Liver (tissue), 9 donors: ENCODE data around the gene POLDIP3. TPM values are rescaled to one million over a fixed set of nuclear protein-coding genes. Genes with fewer than 3 reads are reported as not detected.

Experiments used
- DNase-seq: peaks from one replicate; pipeline ENCODE4 v3.0.0-alpha.2; 2017; ENCODE audit warnings: low spot score
- H3K27ac ChIP-seq, 2 donors: one replicate each; pipeline ENCODE4 v1.7.0; 2013; ENCODE audit warnings: inconsistent platforms in 2 of 2, low read length in 2 of 2, control low read depth in 1 of 2, low read depth in 1 of 2, mild to moderate bottlenecking in 1 of 2
- H3K27me3 ChIP-seq, 4 donors: one replicate each; pipeline versions ENCODE4 v1.6.1 to v1.7.0; 2013; ENCODE audit warnings: low read length in 3 of 4, inconsistent platforms in 1 of 4, mild to moderate bottlenecking in 1 of 4, moderate library complexity in 1 of 4; ENCODE audit not compliant: control insufficient read depth in 4 of 4, insufficient read depth in 4 of 4
- H3K36me3 ChIP-seq, 4 donors: one replicate each; pipeline versions ENCODE4 v1.6.1 to v1.7.0; 2013; ENCODE audit warnings: low read length in 3 of 4, mild to moderate bottlenecking in 3 of 4, low read depth in 1 of 4, moderate library complexity in 1 of 4; ENCODE audit not compliant: control insufficient read depth in 4 of 4, insufficient read depth in 3 of 4
- H3K4me1 ChIP-seq, 4 donors: one replicate each; pipeline versions ENCODE4 v1.6.1 to v1.7.0; 2013; ENCODE audit warnings: low read length in 3 of 4, mild to moderate bottlenecking in 3 of 4, moderate library complexity in 1 of 4; ENCODE audit not compliant: control insufficient read depth in 4 of 4, insufficient read depth in 4 of 4
- H3K4me3 ChIP-seq, 3 donors: one replicate each; pipeline versions ENCODE4 v1.6.1 to v1.7.0; 2013; ENCODE audit warnings: low read length in 3 of 3, control low read depth in 1 of 3, low read depth in 1 of 3, mild to moderate bottlenecking in 1 of 3
- H3K9ac ChIP-seq, 2 donors: one replicate each; pipeline ENCODE4 v1.7.0; 2013; ENCODE audit warnings: low read length in 2 of 2, mild to moderate bottlenecking in 2 of 2, moderate library complexity in 2 of 2, control low read depth in 1 of 2, low read depth in 1 of 2
- H3K9me3 ChIP-seq, 4 donors: one replicate each; pipeline versions ENCODE4 v1.6.1 to v1.7.0; 2013; ENCODE audit warnings: low read length in 3 of 4; ENCODE audit not compliant: control insufficient read depth in 4 of 4
- ATF3 ChIP-seq: IDR thresholded peaks from 2 replicates; pipeline ENCODE4 v1.6.1; 2016; ENCODE audit warnings: antibody characterized with exemption
- CTCF ChIP-seq: fragments of 150-350 bp; IDR thresholded peaks from 2 replicates; pipeline ENCODE4 v1.5.1; 2017; ENCODE audit warnings: improper control_type of control experiment, low read depth, low read length; ENCODE audit not compliant: missing input control
- FOXA1 ChIP-seq: IDR thresholded peaks from 2 replicates; pipeline ENCODE4 v1.6.1; 2016; ENCODE audit warnings: antibody characterized with exemption
- FOXA2 ChIP-seq: IDR thresholded peaks from 2 replicates; pipeline ENCODE4 v1.6.1; 2016; ENCODE audit warnings: antibody characterized with exemption
- GABPA ChIP-seq, 2 donors: IDR thresholded peaks in 1 of 2; conservative IDR thresholded peaks in 1 of 2; 2 replicates each; pipeline ENCODE4 v1.6.1; 2016; ENCODE audit warnings: antibody characterized with exemption in 2 of 2, mild to moderate bottlenecking in 1 of 2, moderate library complexity in 1 of 2
- HNF4A ChIP-seq, 2 donors: conservative IDR thresholded peaks; 2 replicates each; pipeline ENCODE4 v1.6.1; 2016; ENCODE audit warnings: antibody characterized with exemption in 2 of 2, mild to moderate bottlenecking in 2 of 2
- HNF4G ChIP-seq: IDR thresholded peaks from 2 replicates; pipeline ENCODE4 v1.6.1; 2016; ENCODE audit warnings: antibody characterized with exemption
- JUND ChIP-seq, 2 donors: IDR thresholded peaks; 2 replicates each; pipeline ENCODE4 v1.6.1; 2016; ENCODE audit warnings: antibody characterized with exemption in 2 of 2
- MAX ChIP-seq: IDR thresholded peaks from 2 replicates; pipeline ENCODE4 v1.6.1; 2016; ENCODE audit warnings: antibody characterized with exemption
- NR2F2 ChIP-seq: IDR thresholded peaks from 2 replicates; pipeline ENCODE4 v1.6.1; 2016; ENCODE audit warnings: antibody characterized with exemption
- RAD21 ChIP-seq, 2 donors: IDR thresholded peaks; 2 replicates each; pipeline ENCODE4 v1.6.1; 2016; ENCODE audit warnings: antibody characterized with exemption in 2 of 2, mild to moderate bottlenecking in 2 of 2
- REST ChIP-seq: IDR thresholded peaks from 2 replicates; pipeline ENCODE4 v1.6.1; 2016; ENCODE audit warnings: antibody characterized with exemption, mild to moderate bottlenecking
- RXRA ChIP-seq, 2 donors: IDR thresholded peaks; 2 replicates each; pipeline ENCODE4 v1.6.1; 2017 to 2018; ENCODE audit warnings: antibody characterized with exemption in 2 of 2, mild to moderate bottlenecking in 1 of 2
- SP1 ChIP-seq: IDR thresholded peaks from 2 replicates; pipeline ENCODE4 v1.6.1; 2018; ENCODE audit warnings: antibody characterized with exemption, mild to moderate bottlenecking
- TAF1 ChIP-seq: conservative IDR thresholded peaks from 2 replicates; pipeline ENCODE4 v1.6.1; 2016; ENCODE audit warnings: antibody characterized with exemption, mild to moderate bottlenecking
- YY1 ChIP-seq: IDR thresholded peaks from 2 replicates; pipeline ENCODE4 v1.6.1; 2016; ENCODE audit warnings: antibody characterized with exemption, mild to moderate bottlenecking
- ZBTB33 ChIP-seq: IDR thresholded peaks from 2 replicates; pipeline ENCODE4 v1.6.1; 2016; ENCODE audit warnings: antibody characterized with exemption
- WGBS: extraction: QIAGEN DNeasy Blood & Tissue Kit; methylation state at CpG from one replicate; pipeline ENCODE4 v1.1.7; 2013; 5-methylcytosine and 5-hydroxymethylcytosine counted together
- polyA plus RNA-seq, 2 donors: library from polyadenylated mRNA; stranded (reverse) in 1 of 2; unstranded in 1 of 2; fragments of 200-250 nt in 1 of 2; fragments of >200 nt in 1 of 2; fragmentation: Nextera tagmentation in 1 of 2; extraction: Ambion mirVana in 1 of 2; gene quantifications; one replicate each; pipeline versions ENCODE4 v1.2.1 to v1.2.3, GENCODE V29; 2013 to 2015
- total RNA-seq, 2 donors: library from RNA; depleted of rRNA; stranded (reverse); fragments of >200 nt; gene quantifications; one replicate each; pipeline ENCODE4 v1.2.3, GENCODE V29; 2014
- donor health status: healthy.
- donor health status: healthy.
- donor health status: healthy.
- donor health status: healthy.
- donor health status: healthy.

The POLDIP3 gene
- total and polyA plus RNA-seq, 4 donors, result 14.6 to 22.5 (median 18.0) TPM

- TF ChIP-seq YY1 (peak; percentile 73), HNF4A (conservative IDR thresholded peaks at IDR 0.05) (no peak)
- H3K4me1 ChIP-seq, result peaks cover 36 to 65% (median 54%) of the 10 kb centered on the region in 4 donors
- WGBS, result 13% methylated on average over 81 of the region's 81 CpGs
- peak; percentile 85 for DNase-seq
- no peaks in the 10 kb centered on the region for H3K36me3 ChIP-seq
- H3K9ac ChIP-seq, result peak within 1 kb of the TSS; percentile 18 to 73
- H3K9me3 ChIP-seq, result no peaks in the 10 kb centered on the region
- peak within 1 kb of the TSS; percentile 94 to 96 for H3K27ac ChIP-seq
- no peaks in the 10 kb centered on the region for H3K27me3 ChIP-seq
- peak within 1 kb of the TSS; percentile 95 to 99 (median 96) for H3K4me3 ChIP-seq
Observed at GRCh38 chr22:42649246-42650099, 34.8 kb upstream of the POLDIP3 start, which contains the start of gene CYB5R3. CYB5R3 (minus strand) TSS chr22:42649392; CDS start chr22:42649315, 77 bp downstream.

GRCh38 chr22:42648368-42649245 lies 33.9 kb upstream of the POLDIP3 start:
- H3K27me3 ChIP-seq, result no peaks in the 10 kb centered on the region
- no peak for TF ChIP-seq TAF1
- no peak for TF ChIP-seq NR2F2
- peak; percentile 64 for TF ChIP-seq MAX
- TF ChIP-seq RXRA (IDR thresholded peaks at IDR 0.05), result peak; percentile 68 to 83
- peak in 1 of 2 donors; percentile 77 for TF ChIP-seq GABPA (IDR thresholded peaks at IDR 0.05 in 1 of 2, conservative IDR thresholded peaks at IDR 0.05 in 1 of 2)
- TF ChIP-seq HNF4G, result peak; percentile 96
- TF ChIP-seq YY1, result peak; percentile 56
- no peak for TF ChIP-seq ATF3
- TF ChIP-seq RAD21 (IDR thresholded peaks at IDR 0.05), result no peak
- no peak for TF ChIP-seq ZBTB33
- no peak for TF ChIP-seq CTCF
- peak; percentile 90 to 93 for TF ChIP-seq HNF4A (conservative IDR thresholded peaks at IDR 0.05)
- no peak for TF ChIP-seq FOXA2
- TF ChIP-seq JUND (IDR thresholded peaks at IDR 0.05), result peak in 1 of 2 donors; percentile 46
- TF ChIP-seq SP1, result peak; percentile 84
- TF ChIP-seq REST, result peak; percentile 44
- no peak for TF ChIP-seq FOXA1
- peak overlapping the region; percentile 94 to 96 for H3K27ac ChIP-seq
- no peaks in the 10 kb centered on the region for H3K9me3 ChIP-seq
- 2% methylated on average over 49 of the region's 49 CpGs for WGBS
- H3K9ac ChIP-seq, result peak overlapping the region; percentile 18 to 73
- H3K4me1 ChIP-seq, result peaks cover 41 to 69% (median 57%) of the 10 kb centered on the region in 4 donors
- peak; percentile 85 for DNase-seq
- H3K36me3 ChIP-seq, result no peaks in the 10 kb centered on the region
- peak overlapping the region; percentile 95 to 99 (median 96) for H3K4me3 ChIP-seq
